Breast epithelium (tissue), 4 donors: ENCODE measurements around the gene MARS1. TPM values are rescaled to one million over a fixed set of nuclear protein-coding genes. Genes with fewer than 3 reads are reported as not detected.

Experiments
- DNase-seq, 2 donors: peaks; one replicate each; pipeline ENCODE4 v3.0.0-alpha.2; 2019; ENCODE audit warnings: low spot score in 2 of 2
- H3K27ac ChIP-seq, 2 donors: fragments of 200-600 bp; sonication (generic) in 1 of 2; one replicate each; pipeline ENCODE4 v1.5.1; 2016 to 2019; ENCODE audit warnings: mild to moderate bottlenecking in 1 of 2
- H3K27me3 ChIP-seq, 2 donors: fragments of 200-600 bp; sonication (generic) in 1 of 2; one replicate each; pipeline versions ENCODE4 v1.5.1 to v1.6.0; 2017 to 2019; ENCODE audit warnings: control low read depth in 1 of 2, mild to moderate bottlenecking in 1 of 2
- H3K36me3 ChIP-seq: fragments of 200-600 bp; one replicate; pipeline ENCODE4 v1.5.1; 2019
- H3K4me1 ChIP-seq, 2 donors: fragments of 200-600 bp; sonication (generic); one replicate each; pipeline ENCODE4 v1.5.1; 2016 to 2019; ENCODE audit warnings: control low read depth in 1 of 2
- H3K4me3 ChIP-seq, 3 donors: fragments of 200-600 bp; sonication (generic); 1 replicate in 2 of 3; 2 replicates in 1 of 3; pipeline ENCODE4 v1.5.1; 2016 to 2019; ENCODE audit warnings: mild to moderate bottlenecking in 3 of 3, moderate library complexity in 2 of 3
- H3K9me3 ChIP-seq, 2 donors: fragments of 200-600 bp; sonication (generic) in 1 of 2; one replicate each; pipeline ENCODE4 v1.5.1; 2016 to 2019; ENCODE audit warnings: control low read depth in 1 of 2
- CTCF ChIP-seq, 3 donors: fragments of 450-650 bp; IDR thresholded peaks; one replicate each; pipeline ENCODE4 v1.5.1; 2016 to 2017; ENCODE audit warnings: antibody characterized with exemption in 3 of 3, mild to moderate bottlenecking in 3 of 3, moderate library complexity in 3 of 3
- POLR2A ChIP-seq: fragments of 450-650 bp; IDR thresholded peaks from one replicate; pipeline ENCODE4 v1.6.1; 2016; ENCODE audit warnings: antibody characterized with exemption, mild to moderate bottlenecking, moderate library complexity
- POLR2AphosphoS5 ChIP-seq, 3 donors: sonication (generic); formaldehyde crosslinking; IDR thresholded peaks; one replicate each; pipeline ENCODE4 v1.6.1; 2017; ENCODE audit warnings: antibody characterized with exemption in 3 of 3
- intact Hi-C: fragments of 100-400 bp; cut with DNase I; formaldehyde crosslinking; loops from one replicate; pipeline ENCODE4 v1.15.1; 2023; ENCODE audit warnings: low total_unique reads
- total RNA-seq, 3 donors: library from RNA; depleted of rRNA; stranded (reverse); fragments of >200 nt; gene quantifications; one replicate each; pipeline ENCODE4 v1.1.0, GENCODE V29; 2016

MARS1 gene
- total RNA-seq, 3 donors from 2014 or later, result 39.2 to 65.9 (median 60.2) TPM

GRCh38 chr12:57461276-57461916 is 26.5 kb upstream of the MARS1 start:
- DNase-seq, result peak in 1 of 2 donors; percentile 39
- no peaks in the 10 kb centered on the region for H3K36me3 ChIP-seq
- peak overlapping the region; percentile 72 to 85 for H3K27ac ChIP-seq
- no peaks in the 10 kb centered on the region for H3K9me3 ChIP-seq
- peak overlapping the region; percentile 54 to 77 (median 68) for H3K4me3 ChIP-seq
- TF ChIP-seq POLR2AphosphoS5 (IDR thresholded peaks at IDR 0.05), result no peak
- no peak for TF ChIP-seq POLR2A
- no peak for TF ChIP-seq CTCF (IDR thresholded peaks at IDR 0.05)
- no peaks in the 10 kb centered on the region for H3K27me3 ChIP-seq
- intact Hi-C loops, result no loop called here
- H3K4me1 ChIP-seq, result peaks cover 8 to 16% of the 10 kb centered on the region in 2 donors

- H3K4me1 ChIP-seq, result peaks cover 8 to 16% of the 10 kb centered on the region in 2 donors
- H3K36me3 ChIP-seq, result no peaks in the 10 kb centered on the region
- intact Hi-C loops, result no loop called here
- H3K4me3 ChIP-seq, result peak overlapping the region; percentile 54 to 77 (median 68)
- no peaks in the 10 kb centered on the region for H3K9me3 ChIP-seq
- DNase-seq, result no peak
- TF ChIP-seq POLR2A, result no peak
- TF ChIP-seq POLR2AphosphoS5 (IDR thresholded peaks at IDR 0.05), result no peak
- no peak for TF ChIP-seq CTCF (IDR thresholded peaks at IDR 0.05)
- no peaks in the 10 kb centered on the region for H3K27me3 ChIP-seq
- H3K27ac ChIP-seq, result peak overlapping the region; percentile 72 to 85
Measured at GRCh38 chr12:57461917-57462250, 26.0 kb upstream of the MARS1 start.

- DNase-seq, result peak; percentile 72 to 82
- intact Hi-C loops, result no loop called here
- TF ChIP-seq POLR2AphosphoS5 (IDR thresholded peaks at IDR 0.05) (peak in 2 of 3 donors; percentile 12 to 58), CTCF (IDR thresholded peaks at IDR 0.05) (peak; percentile 89 to 93 (median 91)), POLR2A (no peak)
- Histone ChIP-seq H3K4me1 (peaks cover 8 to 16% of the 10 kb centered on the region in 2 donors), H3K27me3 (no peaks in the 10 kb centered on the region), H3K9me3 (no peaks in the 10 kb centered on the region), H3K4me3 (peak overlapping the region; percentile 54 to 77 (median 68)), H3K36me3 (no peaks in the 10 kb centered on the region), H3K27ac (peak overlapping the region; percentile 72 to 85)
Measured at GRCh38 chr12:57462251-57462911, 25.5 kb upstream of the MARS1 start.

GRCh38 chr12:57462912-57463253 is 25.0 kb upstream of the MARS1 start:
- H3K9me3 ChIP-seq, result no peaks in the 10 kb centered on the region
- no peak for TF ChIP-seq POLR2AphosphoS5 (IDR thresholded peaks at IDR 0.05)
- no peak for TF ChIP-seq POLR2A
- TF ChIP-seq CTCF (IDR thresholded peaks at IDR 0.05), result no peak
- peak overlapping the region in 2 of 3 donors; percentile 68 to 77 for H3K4me3 ChIP-seq
- intact Hi-C loops, result no loop called here
- H3K27me3 ChIP-seq, result no peaks in the 10 kb centered on the region
- no peaks in the 10 kb centered on the region for H3K36me3 ChIP-seq
- DNase-seq, result no peak
- H3K27ac ChIP-seq, result peak overlapping the region; percentile 72 to 85
- peaks cover 8 to 16% of the 10 kb centered on the region in 2 donors for H3K4me1 ChIP-seq

GRCh38 chr12:57464569-57464968 is 23.3 kb upstream of the MARS1 start:
- H3K27me3 ChIP-seq, result no peaks in the 10 kb centered on the region
- intact Hi-C loops, result no loop called here

More at GRCh38 chr12:57464569-57464968, 23.3 kb upstream of the MARS1 start:
- no peak for DNase-seq
- no peak for TF ChIP-seq POLR2AphosphoS5 (IDR thresholded peaks at IDR 0.05)
- no peak for TF ChIP-seq CTCF (IDR thresholded peaks at IDR 0.05)
- no peak for TF ChIP-seq POLR2A
- Histone ChIP-seq H3K9me3 (no peaks in the 10 kb centered on the region), H3K36me3 (no peaks in the 10 kb centered on the region), H3K27ac (no peak overlapping the region), H3K4me3 (no peak overlapping the region), H3K4me1 (peaks cover 8 to 16% of the 10 kb centered on the region in 2 donors)
